H1 (cell line): ENCODE data around the gene LRRC42. TPM values are rescaled to one million over a fixed set of nuclear protein-coding genes. Genes with fewer than 3 reads are reported as not detected.

Experiments
- CTCF ChIA-PET: fragments of 300-600 bp; sonication (Branson Sonifier 250); formaldehyde crosslinking; loops from one replicate; lab custom pipeline; 2021; ENCODE audit not compliant: partially characterized antibody; lab: Charles Lee
- POLR2A ChIA-PET: fragments of 300-600 bp; sonication (Branson Sonifier 250); formaldehyde crosslinking; loops from one replicate; lab custom pipeline; 2021; ENCODE audit warnings: inconsistent platforms; ENCODE audit not compliant: partially characterized antibody; lab: Charles Lee
- DNase-seq, 2 experiments: peaks; one replicate each; pipeline versions ENCODE4 v3.0.0 to v3.0.0-alpha.2; 2010 to 2022; ENCODE audit warnings: low spot score in 2 of 2, low read depth in 1 of 2, mixed read lengths in 1 of 2
- FAIRE-seq: peaks from 2 replicates; lab custom pipeline; 2011; peaks lifted over from hg19 to GRCh38; lab: Jason Lieb, UNC
- H2AFZ ChIP-seq: 2 replicates; pipeline ENCODE4 v1.8.1; 2012; ENCODE audit warnings: low read length, inconsistent platforms
- H2AK5ac ChIP-seq: 2 replicates; pipeline ENCODE4 v1.6.1; 2013; ENCODE audit warnings: low read depth, low read length
- H2BK120ac ChIP-seq: replicated peaks from 2 replicates; pipeline ENCODE3; 2013; ENCODE audit warnings: low read depth, low read length, inconsistent platforms
- H2BK12ac ChIP-seq: 2 replicates; pipeline ENCODE4 v1.6.1; 2013; ENCODE audit warnings: low read depth, low read length
- H2BK15ac ChIP-seq: 2 replicates; pipeline ENCODE4 v1.6.1; 2013; ENCODE audit warnings: low read length
- H2BK20ac ChIP-seq: 2 replicates; pipeline ENCODE4 v1.6.1; 2013; ENCODE audit warnings: low read length
- H2BK5ac ChIP-seq: 2 replicates; pipeline ENCODE4 v1.6.1; 2013; ENCODE audit warnings: low read depth, low read length
- H3K14ac ChIP-seq: 2 replicates; pipeline ENCODE4 v1.6.1; 2013; ENCODE audit warnings: inconsistent platforms; ENCODE audit not compliant: insufficient read length
- H3K18ac ChIP-seq: 2 replicates; pipeline ENCODE4 v1.6.1; 2013; ENCODE audit warnings: low read length; ENCODE audit errors: extremely low read depth
- H3K23ac ChIP-seq: 2 replicates; pipeline ENCODE4 v1.6.1; 2013; ENCODE audit warnings: inconsistent platforms; ENCODE audit not compliant: insufficient read length
- H3K23me2 ChIP-seq: 2 replicates; pipeline ENCODE4 v1.6.1; 2013; ENCODE audit warnings: low read depth, low read length
- H3K27ac ChIP-seq: 2 replicates; pipeline ENCODE4 v1.6.1; 2011; ENCODE audit warnings: low read depth, low read length, inconsistent platforms
- H3K27me3 ChIP-seq, 4 experiments: replicated peaks in 1 of 4; 1 replicate in 1 of 4; 2 replicates in 3 of 4; pipeline versions ENCODE4 v1.6.1 to v1.8.1; 2011 to 2013; ENCODE audit warnings: low read length in 3 of 4, mild to moderate bottlenecking in 3 of 4, inconsistent platforms in 2 of 4, mixed read lengths in 2 of 4, moderate library complexity in 1 of 4; ENCODE audit not compliant: control insufficient read depth in 3 of 4, insufficient read depth in 3 of 4; ENCODE audit errors: extremely low read depth in 1 of 4
- H3K36me3 ChIP-seq, 4 experiments: 2 replicates each; pipeline versions ENCODE4 v1.6.1 to v1.8.1; 2011 to 2013; ENCODE audit warnings: mild to moderate bottlenecking in 4 of 4, low read length in 3 of 4, moderate library complexity in 2 of 4, control low read depth in 1 of 4, inconsistent platforms in 1 of 4; ENCODE audit not compliant: insufficient read depth in 4 of 4, control insufficient read depth in 2 of 4
- H3K4ac ChIP-seq: replicated peaks from 2 replicates; pipeline ENCODE3; 2013; ENCODE audit warnings: low read length, low read depth, mixed read lengths, inconsistent platforms; ENCODE audit not compliant: insufficient read length
- H3K4me1 ChIP-seq, 4 experiments: replicated peaks in 1 of 4; 1 replicate in 1 of 4; 2 replicates in 3 of 4; pipeline versions ENCODE4 v1.6.1 to v1.8.1; 2011 to 2013; ENCODE audit warnings: low read length in 3 of 4, inconsistent platforms in 2 of 4, mixed read lengths in 1 of 4; ENCODE audit not compliant: insufficient read depth in 4 of 4, control insufficient read depth in 3 of 4
- H3K4me2 ChIP-seq, 2 experiments: 2 replicates each; pipeline versions ENCODE4 v1.6.1 to v1.8.1; 2011 to 2013; ENCODE audit warnings: low read depth in 2 of 2, low read length in 2 of 2, control low read depth in 1 of 2, inconsistent platforms in 1 of 2, mild to moderate bottlenecking in 1 of 2; ENCODE audit not compliant: insufficient read depth in 1 of 2
- H3K4me3 ChIP-seq, 4 experiments: fragments of 200-600, 300-600 bp in 1 of 4; sonication (generic), shearing (Covaris generic), sonication (Bioruptor Twin) in 1 of 4; 2 replicates each; pipeline versions ENCODE4 v1.5.1 to v1.8.1; 2011 to 2016; ENCODE audit warnings: low read length in 4 of 4, low read depth in 3 of 4, control low read depth in 2 of 4, inconsistent platforms in 2 of 4, mild to moderate bottlenecking in 2 of 4, mixed read lengths in 1 of 4, moderate library complexity in 1 of 4; ENCODE audit not compliant: insufficient read depth in 2 of 4; ENCODE audit errors: extremely low read depth in 1 of 4
- H3K56ac ChIP-seq: replicated peaks from 2 replicates; pipeline ENCODE3; 2013; ENCODE audit warnings: low read depth, mild to moderate bottlenecking, mixed read lengths, low read length, inconsistent platforms; ENCODE audit not compliant: insufficient read length
- H3K79me1 ChIP-seq: 2 replicates; pipeline ENCODE4 v1.6.1; 2013; ENCODE audit warnings: low read depth, low read length, control low read depth
- H3K79me2 ChIP-seq, 2 experiments: 2 replicates each; pipeline versions ENCODE4 v1.6.1 to v1.8.1; 2012 to 2013; ENCODE audit warnings: low read length in 2 of 2, mild to moderate bottlenecking in 2 of 2, inconsistent platforms in 1 of 2; ENCODE audit not compliant: insufficient read depth in 2 of 2, control insufficient read depth in 1 of 2
- H3K9ac ChIP-seq, 4 experiments: replicated peaks in 1 of 4; 1 replicate in 1 of 4; 2 replicates in 3 of 4; pipeline versions ENCODE4 v1.6.1 to v1.8.1; 2011 to 2013; ENCODE audit warnings: low read depth in 3 of 4, low read length in 3 of 4, control low read depth in 2 of 4, mild to moderate bottlenecking in 2 of 4, moderate library complexity in 2 of 4, inconsistent platforms in 1 of 4; ENCODE audit errors: extremely low read depth in 1 of 4
- H3K9me3 ChIP-seq, 2 experiments: 2 replicates each; pipeline versions ENCODE4 v1.6.1 to v1.8.1; 2012 to 2013; ENCODE audit warnings: mild to moderate bottlenecking in 2 of 2, moderate library complexity in 2 of 2, control low read depth in 1 of 2, inconsistent platforms in 1 of 2, low read depth in 1 of 2, low read length in 1 of 2, mixed read lengths in 1 of 2; ENCODE audit not compliant: insufficient read depth in 2 of 2
- H4K20me1 ChIP-seq, 2 experiments: replicated peaks in 1 of 2; 2 replicates each; pipeline versions ENCODE3 to v1.8.1; 2011 to 2013; ENCODE audit warnings: inconsistent platforms in 2 of 2, low read length in 2 of 2, mild to moderate bottlenecking in 1 of 2; ENCODE audit not compliant: insufficient read depth in 2 of 2, control insufficient read depth in 1 of 2
- H4K5ac ChIP-seq: 2 replicates; pipeline ENCODE4 v1.6.1; 2013; ENCODE audit warnings: low read length, low read depth, mixed read lengths, inconsistent platforms; ENCODE audit not compliant: insufficient read length
- H4K8ac ChIP-seq: 2 replicates; pipeline ENCODE4 v1.8.0; 2013; ENCODE audit warnings: mild to moderate bottlenecking, moderate library complexity, low read length, inconsistent platforms; ENCODE audit not compliant: insufficient read depth; ENCODE audit errors: extremely low read depth
- H4K91ac ChIP-seq: replicated peaks from 2 replicates; pipeline ENCODE3; 2013; ENCODE audit warnings: low read length, mixed read lengths, inconsistent platforms; ENCODE audit not compliant: insufficient read length
- JUND ChIP-seq: IDR thresholded peaks from 2 replicates; pipeline ENCODE4 v1.6.1; 2011; ENCODE audit warnings: mild to moderate bottlenecking, improper control_type of control experiment, low read length
- KDM4A ChIP-seq: IDR thresholded peaks from one replicate; pipeline ENCODE4 v1.7.1; 2012; ENCODE audit warnings: low read depth, mild to moderate bottlenecking, moderate library complexity, low read length, inconsistent platforms; ENCODE audit not compliant: severe bottlenecking
- TAF1 ChIP-seq: IDR thresholded peaks from 2 replicates; pipeline ENCODE4 v1.6.1; 2011; ENCODE audit warnings: mild to moderate bottlenecking, low read depth, low read length
- WGBS, 2 experiments: shearing (Covaris generic) in 1 of 2; methylation state at CpG; one replicate each; pipeline versions ENCODE4 v1.1.6 to v1.1.7; 2013 to 2015; ENCODE audit warnings: low lambda C conversion rate in 2 of 2, mixed read lengths in 2 of 2, inconsistent platforms in 1 of 2, low coverage in 1 of 2, missing lambda C conversion rate in 1 of 2; ENCODE audit not compliant: insufficient replicate concordance in 2 of 2, insufficient coverage in 1 of 2, insufficient read length in 1 of 2; ENCODE audit errors: extremely low coverage in 1 of 2, missing lambda C conversion rate in 1 of 2; 5-methylcytosine and 5-hydroxymethylcytosine counted together
- polyA plus RNA-seq, 7 experiments: library from polyadenylated mRNA; depleted of rRNA in 3 of 7; stranded (reverse) in 5 of 7; unstranded in 2 of 7; fragments of >200 nt in 5 of 7; fragments of 200-250 nt in 2 of 7; gene quantifications; 1 replicate in 5 of 7; 2 replicates in 1 of 7; 4 replicates in 1 of 7; pipeline versions ENCODE4 v1.2.1 to v1.2.3, GENCODE V29; 2011 to 2013; ENCODE audit warnings: missing spikeins in 2 of 7, mixed read lengths in 2 of 7
- total RNA-seq: library from RNA; stranded (reverse); fragmentation: NEBNext Ultra II Directional; extraction: Animal tissue kit (Norgen Biotek cat#: 25700); gene quantifications from 2 replicates; pipeline ENCODE4 v1.2.1, GENCODE V29; 2021

LRRC42 gene
- total and polyA plus RNA-seq, 2 of the 8 experiments (the other 6 are each of a cell fraction or from before 2014, with no cell fraction given), result 38.2 to 54.1 TPM

GRCh38 chr1:53944469-53945182 is 1.5 kb upstream of the LRRC42 start:
- Histone ChIP-seq H2AFZ (no peak overlapping the region), H3K14ac (no peak overlapping the region), H2BK120ac (no peak overlapping the region), H4K91ac (no peak overlapping the region), H2AK5ac (no peak overlapping the region), H3K4me1 (peaks cover 4 to 13% (median 7%) of the 10 kb centered on the region in 4 experiments), H3K4me2 (peak overlapping the region; percentile 75 to 92), H2BK15ac (peak overlapping the region; percentile 36; the same call in 1 of the 2 replicates), H3K23ac (no peak overlapping the region), H3K23me2 (peaks cover 14% of the 10 kb centered on the region), H3K27me3 (no peaks in the 10 kb centered on the region), H3K79me2 (peaks cover 0 to 40% of the 10 kb centered on the region in 2 experiments; a peak in 2 of 4 replicates), H3K18ac (0 out of 2 replicates have a peak overlapping the region, but pooled peaks have one; percentile 41), H3K4ac (no peak overlapping the region), H2BK20ac (no peak overlapping the region), H4K20me1 (peaks cover 4 to 5% of the 10 kb centered on the region in 2 experiments), H4K8ac (no peak overlapping the region), H2BK5ac (no peak overlapping the region; the same call in 1 of the 2 replicates), H3K56ac (no peak overlapping the region), H3K4me3 (peak overlapping the region; percentile 77 to 98 (median 79)), H3K36me3 (peaks cover 0 to 3% (median 0%) of the 10 kb centered on the region in 4 experiments; a peak in 3 of 8 replicates), H3K27ac (no peak overlapping the region), H3K79me1 (peaks cover 9% of the 10 kb centered on the region)
- DNase-seq, result no peak
- 76% methylated on average over 20 of the region's 20 CpGs; no CpG with 5 or more reads in 1 of the 2 experiments for WGBS, 2 experiments
- POLR2A ChIA-PET, result interaction anchor here (1.3 to 2.1 kb wide), 4 partner anchors 12 to 31 kb away, joined by 4 to 6 read pairs (median 4); no protein-coding TSS in a partner anchor
- CTCF ChIA-PET, result interaction anchor here (0.9 to 3.6 kb wide), 8 partner anchors 10 to 85 kb away, joined by 3 to 19 read pairs (median 4); no protein-coding TSS in a partner anchor
- TF ChIP-seq JUND (no peak), TAF1 (no peak), KDM4A (no peak)
- TF ChIP-seq, all 59 proteins: peak for 0
- FAIRE-seq, result no peak
- Histone ChIP-seq H3K9me3 (no peaks in the 10 kb centered on the region), H4K5ac (no peak overlapping the region), H2BK12ac (no peak overlapping the region), H3K9ac (peak overlapping the region in 1 of 4 experiments; percentile 10; a peak in 2 of 7 replicates)
